ENCODE measurements around the gene PEX14. TPM values are rescaled to one million over a fixed set of nuclear protein-coding genes. Genes with fewer than 3 reads are reported as not detected.
"Not testable (repeated sequence)": the region's sequence is repeated elsewhere in the genome, so short reads cannot be mapped to it uniquely, and the experiment has no call there.

The PEX14 gene
- total RNA-seq, result 35.4 TPM
- long read RNA-seq, transcript PEX14-201 (9 exons, 1,985 nt), result major isoform, 16 of 39 reads
- long read RNA-seq, partial matches to known transcripts, result 10 of 39 reads
- long read RNA-seq, other reads (novel, unspliced or antisense), result 13 of 39 reads

DNA sequence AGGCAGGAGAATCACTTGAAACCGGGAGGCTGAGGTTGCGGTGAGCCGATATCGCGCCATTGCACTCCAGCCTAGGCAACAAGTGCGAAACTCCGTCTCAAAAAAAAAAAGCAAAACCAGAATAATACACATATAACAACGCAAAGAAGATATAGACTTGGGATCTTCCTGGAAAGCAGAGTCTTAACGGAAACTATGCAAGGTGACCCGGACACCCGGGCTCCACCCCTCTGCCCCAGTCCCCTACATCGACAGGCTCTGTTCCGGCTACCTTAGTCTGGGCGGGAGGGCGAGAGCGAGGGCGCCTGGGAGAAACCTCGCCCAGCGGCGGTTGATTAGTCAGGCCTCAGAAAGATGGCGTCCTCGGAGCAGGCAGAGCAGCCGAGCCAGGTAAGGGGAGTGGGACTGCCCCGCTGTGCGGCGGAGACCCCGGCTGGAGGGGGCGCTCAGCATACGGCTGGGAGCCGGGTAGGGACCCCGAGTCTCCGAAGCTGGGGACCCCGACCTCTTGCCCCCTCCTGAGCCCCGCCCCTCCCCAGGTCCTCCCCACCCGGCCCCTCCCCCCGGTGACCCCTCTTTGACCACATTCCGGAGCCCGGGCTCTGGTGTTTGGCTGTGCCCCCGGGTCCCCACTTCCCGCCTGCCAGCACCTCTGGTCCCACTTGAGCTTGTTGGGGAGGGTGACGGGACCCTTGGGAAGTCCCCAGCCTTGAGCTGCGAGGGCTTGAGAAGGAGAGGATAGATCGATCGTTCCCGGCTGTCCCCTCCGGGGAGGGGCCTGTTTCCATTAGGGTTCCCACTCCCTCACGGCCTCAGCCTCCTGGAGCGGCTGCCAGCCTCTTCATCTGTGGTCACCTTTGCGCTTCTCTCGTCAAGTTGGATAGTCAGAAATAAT is at the start of gene PEX14:
TSS of gene PEX14 (plus strand) at position 338 of the 895 bp plus-strand sequence. CDS start at position 355, 17 bp downstream.
- peak; percentile 95 for DNase-seq (ENCODE audit: low spot score)

- not testable (repeated sequence) for DNase-seq (ENCODE audit: low spot score)
Observed at GRCh38 chr1:10425826-10426534, 48.8 kb upstream of the PEX14 start.

GRCh38 chr1:10426535-10426848 is 48.3 kb upstream of the PEX14 start:
- not testable (repeated sequence) for DNase-seq (ENCODE audit: low spot score)

- DNase-seq (ENCODE audit: low spot score), result no peak
Observed at GRCh38 chr1:10428984-10429383, 45.8 kb upstream of the PEX14 start.

GRCh38 chr1:10429868-10430215 is 44.9 kb upstream of the PEX14 start:
- DNase-seq (ENCODE audit: low spot score), result no peak

GRCh38 chr1:10430216-10431069 is 44.3 kb upstream of the PEX14 start, which contains the start of gene CENPS:
CENPS (plus strand) TSS chr1:10430433; CDS start chr1:10430518, 85 bp downstream.
- DNase-seq (ENCODE audit: low spot score), result peak; percentile 98

GRCh38 chr1:10431070-10431730 is 43.5 kb upstream of the PEX14 start:
- DNase-seq (ENCODE audit: low spot score), result no peak

GRCh38 chr1:10432910-10433700 is 41.6 kb upstream of the PEX14 start:
- no peak for DNase-seq (ENCODE audit: low spot score)

DNA sequence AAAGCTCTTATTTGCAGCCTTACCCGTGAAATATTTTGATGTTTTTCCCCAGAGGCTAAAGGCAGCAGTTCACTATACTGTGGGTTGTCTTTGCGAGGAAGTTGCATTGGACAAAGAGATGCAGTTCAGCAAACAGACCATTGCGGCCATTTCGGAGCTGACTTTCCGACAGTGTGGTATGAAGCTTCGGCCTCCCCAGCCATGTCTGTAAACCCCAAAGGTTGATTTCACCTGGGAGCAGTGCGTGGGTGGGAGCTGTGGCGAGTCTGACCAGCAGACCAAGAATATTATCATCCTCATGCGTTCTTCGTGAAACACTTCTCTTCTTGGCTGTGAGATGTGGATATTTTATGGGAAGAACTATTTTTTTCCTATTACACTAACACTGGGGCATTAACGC is 41.0 kb upstream of the PEX14 start:
- DNase-seq (ENCODE audit: low spot score), result no peak

GRCh38 chr1:10434590-10434989 is 40.2 kb upstream of the PEX14 start:
- no peak for DNase-seq (ENCODE audit: low spot score)

DNA sequence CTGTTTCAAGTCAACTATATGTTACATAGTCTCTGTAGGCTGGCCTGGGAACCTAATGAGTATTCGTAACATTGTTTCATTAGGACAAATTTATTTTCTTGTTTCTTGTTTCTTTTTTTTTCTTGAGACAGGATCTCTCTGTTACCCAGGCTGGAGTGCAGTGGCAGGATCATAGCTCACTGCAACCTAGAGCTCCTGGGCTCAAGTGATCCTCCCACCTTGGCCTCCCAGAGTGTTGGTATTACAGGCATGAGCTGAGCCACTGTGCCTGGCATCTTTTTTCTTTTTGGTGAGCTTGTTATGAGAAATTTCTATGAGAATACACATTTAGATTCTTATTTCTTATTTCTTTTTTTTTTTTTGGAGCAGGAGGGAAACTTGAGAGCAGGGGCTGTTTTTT is 37.7 kb upstream of the PEX14 start:
- no peak for DNase-seq (ENCODE audit: low spot score)

GRCh38 chr1:10438677-10439163 is 36.0 kb upstream of the PEX14 start:
- DNase-seq (ENCODE audit: low spot score), result no peak

DNA sequence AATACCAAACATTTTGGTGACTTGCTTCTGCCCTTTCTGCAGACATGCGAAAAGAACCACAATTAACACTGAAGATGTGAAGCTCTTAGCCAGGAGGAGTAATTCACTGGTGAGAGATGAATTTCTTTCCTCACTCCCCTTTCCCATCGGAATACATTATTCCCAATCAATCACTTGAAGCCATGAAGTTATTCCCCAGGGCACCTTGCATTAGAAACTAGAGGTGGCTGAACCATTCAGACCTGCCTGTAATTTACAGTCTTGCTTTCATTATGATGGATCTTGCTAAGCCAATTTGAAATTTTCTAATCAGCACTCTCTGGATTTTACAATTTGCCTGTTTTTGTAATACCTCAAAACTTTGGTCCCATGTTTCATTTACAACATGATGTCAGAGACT is 34.4 kb upstream of the PEX14 start:
- no peak for DNase-seq (ENCODE audit: low spot score)

- DNase-seq (ENCODE audit: low spot score), result no peak
Observed at GRCh38 chr1:10440794-10441193, 34.0 kb upstream of the PEX14 start.

- no peak for DNase-seq (ENCODE audit: low spot score)
Observed at GRCh38 chr1:10444248-10444647, 30.5 kb upstream of the PEX14 start.

GRCh38 chr1:10444795-10445397 is 29.9 kb upstream of the PEX14 start:
- no peak for DNase-seq (ENCODE audit: low spot score)

GRCh38 chr1:10446790-10447422 is 27.8 kb upstream of the PEX14 start:
- no peak for DNase-seq (ENCODE audit: low spot score)

GRCh38 chr1:10449751-10450150 is 25.0 kb upstream of the PEX14 start, which contains the start of gene CORT:
CORT (plus strand) TSS chr1:10450031; CDS start chr1:10450224, 193 bp downstream.
- DNase-seq (ENCODE audit: low spot score), result no peak

Measured in mesenteric fat pad (tissue), 1 donor.